Activated naive CD8-positive, alpha-beta T cell (primary cell): Measurements from ENCODE around the gene TNPO2.

Experiments
- H3K27ac Mint-ChIP-seq: one replicate; pipeline ENCODE4 v1.8.0; 2021; ENCODE audit warnings: mixed read lengths
- H3K27me3 Mint-ChIP-seq: one replicate; pipeline ENCODE4 v1.8.0; 2021; ENCODE audit warnings: mixed read lengths
- H3K36me3 Mint-ChIP-seq: one replicate; pipeline ENCODE4 v1.8.0; 2021; ENCODE audit warnings: mixed read lengths
- H3K4me1 Mint-ChIP-seq: one replicate; pipeline ENCODE4 v1.8.0; 2021; ENCODE audit warnings: low read depth, mixed read lengths
- H3K4me3 Mint-ChIP-seq: one replicate; pipeline ENCODE4 v1.8.0; 2021; ENCODE audit warnings: mild to moderate bottlenecking, mixed read lengths
- H3K9me3 Mint-ChIP-seq: one replicate; pipeline ENCODE4 v1.8.0; 2021; ENCODE audit warnings: low read depth, mixed read lengths

TNPO2 gene

DNA sequence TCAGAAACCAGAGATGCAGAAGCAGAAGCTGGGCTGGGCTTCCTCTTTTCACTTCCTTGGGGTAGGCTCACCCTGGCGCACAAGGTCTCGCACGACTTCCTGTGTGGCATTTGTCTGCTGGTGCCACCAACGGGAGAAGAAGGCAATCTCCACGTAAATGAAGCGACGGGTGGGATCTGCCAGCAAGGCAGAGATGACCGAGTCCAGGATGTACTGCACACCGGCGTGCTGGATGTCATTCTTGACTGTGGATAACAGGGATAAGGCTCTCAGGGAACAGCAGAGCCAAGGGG, 58.5 kb downstream of the TNPO2 start:
- Mint-ChIP-seq H3K4me1 (peaks cover 41% of the 10 kb centered on the region), H3K36me3 (no peaks in the 10 kb centered on the region), H3K9me3 (no peaks in the 10 kb centered on the region), H3K27ac (peak overlapping the region; percentile 89), H3K4me3 (peak overlapping the region; percentile 97), H3K27me3 (no peaks in the 10 kb centered on the region)

GRCh38 chr19:12664406-12665280, 59.1 kb downstream of the TNPO2 start:
- Mint-ChIP-seq H3K4me1 (peaks cover 44% of the 10 kb centered on the region), H3K27ac (peak overlapping the region; percentile 89)

GRCh38 chr19:12660980-12661379, 62.8 kb downstream of the TNPO2 start:
- no peaks in the 10 kb centered on the region for H3K9me3 Mint-ChIP-seq
- peaks cover 3% of the 10 kb centered on the region for H3K36me3 Mint-ChIP-seq
- H3K4me3 Mint-ChIP-seq = no peak overlapping the region
- peaks cover 19% of the 10 kb centered on the region for H3K4me1 Mint-ChIP-seq
- H3K27me3 Mint-ChIP-seq = no peaks in the 10 kb centered on the region
- no peak overlapping the region for H3K27ac Mint-ChIP-seq

More at GRCh38 chr19:12664406-12665280, 59.1 kb downstream of the TNPO2 start:
- Mint-ChIP-seq H3K36me3 (peaks cover 3% of the 10 kb centered on the region), H3K27me3 (no peaks in the 10 kb centered on the region), H3K4me3 (peak overlapping the region; percentile 97), H3K9me3 (no peaks in the 10 kb centered on the region)

DNA sequence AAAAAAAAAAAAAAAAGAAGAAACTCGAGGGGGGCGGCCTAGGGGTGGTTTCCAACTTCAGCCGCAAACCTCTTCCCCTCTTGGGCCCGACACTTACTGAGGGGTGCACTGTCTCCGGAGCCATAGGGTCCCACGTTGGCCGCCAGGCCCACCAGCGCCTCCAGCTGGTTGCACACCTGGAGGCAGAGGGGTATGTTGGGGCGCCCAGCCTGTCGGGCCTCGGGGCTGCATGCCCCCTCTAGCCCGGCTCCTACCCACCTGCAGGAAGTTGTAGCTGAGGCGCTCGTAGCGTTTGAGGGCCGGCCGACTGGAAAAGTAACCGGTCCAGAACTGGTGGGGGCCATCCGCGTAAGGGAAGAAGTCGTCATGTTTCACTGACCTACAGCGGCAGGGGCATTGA, 65.8 kb downstream of the TNPO2 start:
- no peak overlapping the region for H3K4me3 Mint-ChIP-seq

GRCh38 chr19:12656899-12657571, 66.7 kb downstream of the TNPO2 start:
- no peaks in the 10 kb centered on the region for H3K27me3 Mint-ChIP-seq
- H3K9me3 Mint-ChIP-seq = no peaks in the 10 kb centered on the region
- no peak overlapping the region for H3K27ac Mint-ChIP-seq
- peaks cover 10% of the 10 kb centered on the region for H3K36me3 Mint-ChIP-seq
- peaks cover 3% of the 10 kb centered on the region for H3K4me1 Mint-ChIP-seq
- H3K4me3 Mint-ChIP-seq = no peak overlapping the region

More for the DNA sequence above, 65.8 kb downstream of the TNPO2 start:
- Mint-ChIP-seq H3K9me3 (no peaks in the 10 kb centered on the region), H3K36me3 (peaks cover 10% of the 10 kb centered on the region), H3K27me3 (no peaks in the 10 kb centered on the region), H3K4me1 (peaks cover 3% of the 10 kb centered on the region), H3K27ac (no peak overlapping the region)

DNA sequence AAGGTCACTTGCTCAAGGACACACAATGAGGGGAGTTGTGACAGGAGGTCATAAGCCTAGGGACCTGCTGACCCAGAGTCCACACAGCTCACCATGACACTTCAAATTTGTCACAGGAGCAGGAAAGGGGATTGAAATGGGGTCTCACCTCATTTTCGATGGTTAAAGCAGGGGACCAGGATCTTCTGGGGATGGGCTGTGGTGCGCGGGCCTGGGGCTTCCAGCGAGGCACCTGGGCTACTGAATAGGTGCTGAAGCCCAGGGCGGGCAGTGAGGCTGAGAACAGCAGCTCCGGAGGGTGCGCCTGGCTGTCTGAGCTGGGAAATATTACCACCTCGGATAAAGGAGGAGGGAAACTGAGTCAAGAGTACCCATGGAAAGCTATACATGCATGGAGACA, 68.2 kb downstream of the TNPO2 start:
- no peak overlapping the region for H3K4me3 Mint-ChIP-seq
- no peak overlapping the region for H3K27ac Mint-ChIP-seq
- peaks cover 17% of the 10 kb centered on the region for H3K36me3 Mint-ChIP-seq
- H3K4me1 Mint-ChIP-seq = peaks cover 3% of the 10 kb centered on the region
- H3K27me3 Mint-ChIP-seq = no peaks in the 10 kb centered on the region
- H3K9me3 Mint-ChIP-seq = no peaks in the 10 kb centered on the region

DNA sequence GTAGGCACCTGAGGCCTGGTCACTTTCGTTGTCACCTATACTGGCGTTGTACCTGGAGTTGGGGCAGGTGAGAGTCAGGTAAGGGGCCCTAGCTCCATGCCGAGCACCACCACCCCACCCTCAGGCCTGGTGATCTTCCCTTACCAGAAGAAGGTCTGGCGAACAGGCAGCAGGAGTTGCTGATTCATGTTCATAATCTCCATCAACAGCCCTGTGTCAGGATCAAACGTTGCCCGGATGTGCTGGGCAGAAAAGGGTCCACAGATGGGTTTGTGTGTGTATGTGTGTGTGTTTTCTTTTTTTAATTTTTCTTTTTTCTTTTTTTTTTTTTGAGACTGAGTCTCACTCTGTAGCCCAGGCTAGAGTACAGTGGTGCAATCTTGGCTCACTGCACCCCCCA, 71.5 kb downstream of the TNPO2 start:
- Mint-ChIP-seq H3K27ac (no peak overlapping the region), H3K36me3 (peaks cover 14% of the 10 kb centered on the region), H3K9me3 (no peaks in the 10 kb centered on the region), H3K4me3 (no peak overlapping the region), H3K27me3 (no peaks in the 10 kb centered on the region), H3K4me1 (peaks cover 2% of the 10 kb centered on the region)

DNA sequence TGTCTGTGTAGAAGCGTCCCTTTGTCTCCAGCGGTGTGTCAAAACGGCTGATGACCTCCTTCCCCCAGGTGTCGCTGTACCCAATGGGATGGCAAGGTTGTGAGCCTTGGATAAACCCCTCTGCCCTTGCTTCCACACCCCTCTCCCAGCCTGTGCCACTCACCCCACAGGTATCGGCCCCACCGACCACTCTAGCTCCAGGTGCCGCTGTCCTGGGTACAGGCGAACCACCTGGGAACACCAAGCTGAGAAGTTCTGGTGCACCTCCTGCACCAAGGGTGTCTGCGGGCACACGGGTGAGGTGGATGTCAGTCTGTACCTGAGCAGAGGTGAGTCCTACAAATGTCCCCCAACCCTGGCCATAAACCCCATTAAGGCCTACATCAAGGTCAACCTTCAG, 73.8 kb downstream of the TNPO2 start:
- peaks cover 2% of the 10 kb centered on the region for H3K4me1 Mint-ChIP-seq
- H3K4me3 Mint-ChIP-seq = no peak overlapping the region
- no peak overlapping the region for H3K27ac Mint-ChIP-seq
- peaks cover 7% of the 10 kb centered on the region for H3K36me3 Mint-ChIP-seq
- no peaks in the 10 kb centered on the region for H3K9me3 Mint-ChIP-seq
- H3K27me3 Mint-ChIP-seq = no peaks in the 10 kb centered on the region
